ENCODE results near the gene PDGFRB. TPM values are rescaled to one million over a fixed set of nuclear protein-coding genes. Genes with fewer than 3 reads are reported as not detected.

PDGFRB gene
- total and polyA plus RNA-seq, 2 of the 8 experiments (the other 6 are each of a cell fraction or from before 2014, with no cell fraction given): 4.2 to 13.7 TPM

DNA sequence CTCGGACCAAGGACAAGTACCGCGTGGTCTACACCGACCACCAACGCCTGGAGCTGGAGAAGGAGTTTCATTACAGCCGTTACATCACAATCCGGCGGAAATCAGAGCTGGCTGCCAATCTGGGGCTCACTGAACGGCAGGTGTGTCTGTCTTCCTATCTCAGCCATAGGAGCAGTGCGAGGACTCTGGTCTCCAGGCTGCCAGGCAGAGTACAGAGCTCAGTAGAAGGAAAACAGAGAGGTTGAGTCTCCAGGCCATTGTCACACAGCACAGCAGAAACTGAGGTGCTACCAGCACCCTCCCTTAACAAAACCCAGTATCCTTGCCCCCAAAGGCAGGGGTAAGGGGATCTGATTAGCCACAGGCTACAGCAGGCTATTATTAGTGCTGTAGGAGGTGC is 27.1 kb upstream of the PDGFRB start:
- no peak overlapping the region for H2BK5ac ChIP-seq (ENCODE audit: low read depth, low read length)
- DNase-seq (ENCODE audit: low read depth in 1 of 2, low spot score in 2 of 2): no peak
- POLR2A ChIA-PET (ENCODE audit: partially characterized antibody): interaction anchor here (0.6 kb wide), 2 partner anchors 9 to 214 kb away, joined by 3 read pairs; no protein-coding TSS in a partner anchor
- H3K79me1 ChIP-seq (ENCODE audit: low read depth, low read length): no peaks in the 10 kb centered on the region
- H3K14ac ChIP-seq (ENCODE audit: insufficient read length): no peak overlapping the region
- no peaks in the 10 kb centered on the region; the same call in 1 of the 2 replicates for H3K23me2 ChIP-seq (ENCODE audit: low read depth, low read length)
- no peak overlapping the region for H2BK120ac ChIP-seq (replicated peaks; ENCODE audit: low read depth, low read length)
- H4K91ac ChIP-seq (replicated peaks; ENCODE audit: insufficient read length, low read length): no peak overlapping the region
- H3K4me1 ChIP-seq (replicated peaks in 1 of 4; ENCODE audit: control insufficient read depth in 3 of 4, insufficient read depth in 4 of 4, low read length in 3 of 4): peaks cover 0 to 12% (median 5%) of the 10 kb centered on the region in 4 experiments; a peak in 6 of 7 replicates
- peaks cover 0 to 20% (median 14%) of the 10 kb centered on the region in 4 experiments; a peak in 5 of 7 replicates for H3K27me3 ChIP-seq (replicated peaks in 1 of 4; ENCODE audit: control insufficient read depth in 3 of 4, extremely low read depth in 1 of 4, insufficient read depth in 3 of 4, low read length in 3 of 4)
- no peak overlapping the region for H3K9ac ChIP-seq (replicated peaks in 1 of 4; ENCODE audit: extremely low read depth in 1 of 4, low read depth in 3 of 4, low read length in 3 of 4)
- FAIRE-seq: no peak
- no peak overlapping the region for H2BK12ac ChIP-seq (ENCODE audit: low read depth, low read length)
- no peak overlapping the region for H3K4me3 ChIP-seq (ENCODE audit: extremely low read depth in 1 of 4, insufficient read depth in 2 of 4, low read depth in 3 of 4, low read length in 4 of 4)
- H4K8ac ChIP-seq (ENCODE audit: extremely low read depth, insufficient read depth, low read length): no peak overlapping the region
- H4K20me1 ChIP-seq (replicated peaks in 1 of 2; ENCODE audit: control insufficient read depth in 1 of 2, insufficient read depth in 2 of 2, low read length in 2 of 2): no peaks in the 10 kb centered on the region
- H3K56ac ChIP-seq (replicated peaks; ENCODE audit: insufficient read length, low read depth, low read length): no peak overlapping the region
- TF ChIP-seq KDM1A (IDR thresholded peaks at IDR 0.05; ENCODE audit: borderline replicate concordance, low read length) (peak; percentile 64; the same call in 1 of the 2 replicates), SRF (IDR thresholded peaks at IDR 0.05; ENCODE audit: low read depth, low read length) (no peak)
- no peaks in the 10 kb centered on the region for H3K36me3 ChIP-seq (ENCODE audit: control insufficient read depth in 2 of 4, insufficient read depth in 4 of 4, low read length in 3 of 4)
- H3K18ac ChIP-seq (ENCODE audit: extremely low read depth, low read length): no peak overlapping the region
- no peak overlapping the region for H3K4ac ChIP-seq (replicated peaks; ENCODE audit: insufficient read length, low read depth, low read length)
- no peaks in the 10 kb centered on the region for H3K9me3 ChIP-seq (ENCODE audit: insufficient read depth in 2 of 2, low read depth in 1 of 2, low read length in 1 of 2)
- H3K23ac ChIP-seq (ENCODE audit: insufficient read length): no peak overlapping the region
- WGBS, 2 experiments (ENCODE audit: extremely low coverage in 1 of 2, insufficient coverage in 1 of 2, insufficient read length in 1 of 2, insufficient replicate concordance in 2 of 2, low coverage in 1 of 2, low lambda C conversion rate in 2 of 2, missing lambda C conversion rate in 1 of 2): 90% methylated on average over 10 of the region's 10 CpGs; no CpG with 5 or more reads in 1 of the 2 experiments
- H3K4me2 ChIP-seq (ENCODE audit: insufficient read depth in 1 of 2, low read depth in 2 of 2, low read length in 2 of 2): no peak overlapping the region
- H2BK20ac ChIP-seq (ENCODE audit: low read length): no peak overlapping the region
- H3K79me2 ChIP-seq (ENCODE audit: control insufficient read depth in 1 of 2, insufficient read depth in 2 of 2, low read length in 2 of 2): no peaks in the 10 kb centered on the region
- H2AFZ ChIP-seq (ENCODE audit: low read length): no peak overlapping the region
- H2AK5ac ChIP-seq (ENCODE audit: low read depth, low read length): no peak overlapping the region
- no peak overlapping the region for H4K5ac ChIP-seq (ENCODE audit: insufficient read length, low read depth, low read length)
- CTCF ChIA-PET (ENCODE audit: partially characterized antibody): interaction anchor here (1.0 to 17.8 kb wide), 7 partner anchors 8 to 216 kb away, joined by 3 to 406 read pairs (median 28); partner anchors contain the start of genes CDX1 and SLC6A7
- no peak overlapping the region for H2BK15ac ChIP-seq (ENCODE audit: low read length)
- H3K27ac ChIP-seq (ENCODE audit: low read depth, low read length): no peak overlapping the region

Data from H1 (cell line).